ENCODE measurements around the gene MOB2. TPM values are rescaled to one million over a fixed set of nuclear protein-coding genes. Genes with fewer than 3 reads are reported as not detected.

MOB2 gene
- total and polyA plus RNA-seq, 2 donors from 2014 or later: 50.7 to 51.7 TPM

GRCh38 chr11:1472180-1473005, 14.2 kb downstream of the MOB2 start:
- peaks cover 0 to 27% (median 12%) of the 10 kb centered on the region in 3 donors for H3K36me3 ChIP-seq (ENCODE audit: control insufficient read depth in 2 of 3, insufficient read depth in 3 of 3, low read length in 3 of 3)
- TF ChIP-seq CTCF (IDR thresholded peaks at IDR 0.05; ENCODE audit: borderline replicate concordance, extremely low read depth, insufficient read depth): no peak
- DNase-seq: peak in 2 of 5 donors; percentile 28 to 66

GRCh38 chr11:1471736-1472135, 14.8 kb downstream of the MOB2 start:
- H3K9ac ChIP-seq (ENCODE audit: low read length in 3 of 3): no peak overlapping the region
- intact Hi-C loops (cut with DNase I): no loop called here
- peaks cover 0 to 23% (median 12%) of the 10 kb centered on the region in 3 donors for H3K36me3 ChIP-seq (ENCODE audit: control insufficient read depth in 2 of 3, insufficient read depth in 3 of 3, low read length in 3 of 3)
- no peak overlapping the region for H3K27ac ChIP-seq (ENCODE audit: low read depth in 2 of 2, low read length in 2 of 2)
- TF ChIP-seq CTCF (IDR thresholded peaks at IDR 0.05; ENCODE audit: borderline replicate concordance, extremely low read depth, insufficient read depth): no peak
- no peaks in the 10 kb centered on the region for H3K4me1 ChIP-seq (ENCODE audit: control insufficient read depth in 2 of 3, insufficient read depth in 2 of 3, low read depth in 1 of 3, low read length in 3 of 3)
- H3K9me3 ChIP-seq (ENCODE audit: control insufficient read depth in 2 of 3, insufficient read depth in 1 of 3, low read length in 3 of 3): no peaks in the 10 kb centered on the region
- no peak overlapping the region for H3K4me3 ChIP-seq (ENCODE audit: low read length in 3 of 3)
- peak in 1 of 5 donors; percentile 57 for DNase-seq
- FAIRE-seq: no peak
- H3K27me3 ChIP-seq (ENCODE audit: control insufficient read depth, insufficient read depth, low read length): no peaks in the 10 kb centered on the region

More at GRCh38 chr11:1472180-1473005, 14.2 kb downstream of the MOB2 start:
- no peaks in the 10 kb centered on the region for H3K4me1 ChIP-seq (ENCODE audit: control insufficient read depth in 2 of 3, insufficient read depth in 2 of 3, low read depth in 1 of 3, low read length in 3 of 3)
- FAIRE-seq: no peak
- no peaks in the 10 kb centered on the region for H3K27me3 ChIP-seq (ENCODE audit: control insufficient read depth, insufficient read depth, low read length)
- no peak overlapping the region for H3K9ac ChIP-seq (ENCODE audit: low read length in 3 of 3)
- no peak overlapping the region for H3K4me3 ChIP-seq (ENCODE audit: low read length in 3 of 3)
- intact Hi-C loops (cut with DNase I): no loop called here
- H3K27ac ChIP-seq (ENCODE audit: low read depth in 2 of 2, low read length in 2 of 2): no peak overlapping the region
- H3K9me3 ChIP-seq (ENCODE audit: control insufficient read depth in 2 of 3, insufficient read depth in 1 of 3, low read length in 3 of 3): no peaks in the 10 kb centered on the region

- H3K9ac ChIP-seq (ENCODE audit: low read length in 3 of 3): no peak overlapping the region
- no peak for FAIRE-seq
- no peaks in the 10 kb centered on the region for H3K4me1 ChIP-seq (ENCODE audit: control insufficient read depth in 2 of 3, insufficient read depth in 2 of 3, low read depth in 1 of 3, low read length in 3 of 3)
- intact Hi-C loops (cut with DNase I): no loop called here
- peaks cover 0 to 20% (median 9%) of the 10 kb centered on the region in 3 donors for H3K36me3 ChIP-seq (ENCODE audit: control insufficient read depth in 2 of 3, insufficient read depth in 3 of 3, low read length in 3 of 3)
- no peak for TF ChIP-seq CTCF (IDR thresholded peaks at IDR 0.05; ENCODE audit: borderline replicate concordance, extremely low read depth, insufficient read depth)
- no peaks in the 10 kb centered on the region for H3K9me3 ChIP-seq (ENCODE audit: control insufficient read depth in 2 of 3, insufficient read depth in 1 of 3, low read length in 3 of 3)
- peak in 1 of 5 donors; percentile 75 for DNase-seq
- H3K27ac ChIP-seq (ENCODE audit: low read depth in 2 of 2, low read length in 2 of 2): no peak overlapping the region
- H3K4me3 ChIP-seq (ENCODE audit: low read length in 3 of 3): no peak overlapping the region
- no peaks in the 10 kb centered on the region for H3K27me3 ChIP-seq (ENCODE audit: control insufficient read depth, insufficient read depth, low read length)
These were observed 15.6 kb downstream of the MOB2 start for GRCh38 chr11:1470681-1471611.

Measured in kidney (tissue), 14 donors.